Esophagus squamous epithelium (tissue), 4 donors: ENCODE measurements around the gene STRADA.

Experiments
- POLR2A ChIP-seq, 4 donors: fragments of 450-650 bp; IDR thresholded peaks; one replicate each; pipeline ENCODE4 v1.6.1; 2017; ENCODE audit warnings: antibody characterized with exemption in 4 of 4, mild to moderate bottlenecking in 4 of 4, moderate library complexity in 3 of 4
- TF ChIP-seq, protein P1 (sequence below), 6 experiments: fragments of 450-650 bp in 4 of 6; fragments of 200-600 bp in 2 of 6; sonication (generic) in 2 of 6; IDR thresholded peaks; one replicate each; pipeline ENCODE4 v1.5.1; 2016 to 2019; ENCODE audit warnings: antibody characterized with exemption in 6 of 6, mild to moderate bottlenecking in 4 of 6, moderate library complexity in 4 of 6

DNA sequence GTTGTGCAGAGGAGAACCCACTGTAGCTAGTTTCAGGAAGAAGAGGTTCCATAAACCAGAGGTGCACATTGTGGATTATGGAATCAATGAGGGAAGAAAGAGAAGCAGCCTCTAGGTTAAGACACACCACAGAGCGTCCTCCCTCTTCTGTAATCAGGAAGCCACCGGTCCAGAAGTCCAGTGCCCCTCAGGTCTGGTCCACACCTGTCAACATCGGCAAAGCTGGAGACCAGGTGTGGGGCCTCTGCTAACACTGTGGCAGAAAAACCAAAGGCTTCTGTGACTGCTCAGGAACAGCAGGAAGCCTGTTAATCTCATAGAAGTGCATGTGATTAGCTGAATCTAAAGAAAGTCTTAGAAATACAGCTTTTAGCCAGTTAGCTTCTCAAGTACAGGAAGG lies 65.0 kb downstream of the STRADA start:
- TF ChIP-seq, protein P1, sequence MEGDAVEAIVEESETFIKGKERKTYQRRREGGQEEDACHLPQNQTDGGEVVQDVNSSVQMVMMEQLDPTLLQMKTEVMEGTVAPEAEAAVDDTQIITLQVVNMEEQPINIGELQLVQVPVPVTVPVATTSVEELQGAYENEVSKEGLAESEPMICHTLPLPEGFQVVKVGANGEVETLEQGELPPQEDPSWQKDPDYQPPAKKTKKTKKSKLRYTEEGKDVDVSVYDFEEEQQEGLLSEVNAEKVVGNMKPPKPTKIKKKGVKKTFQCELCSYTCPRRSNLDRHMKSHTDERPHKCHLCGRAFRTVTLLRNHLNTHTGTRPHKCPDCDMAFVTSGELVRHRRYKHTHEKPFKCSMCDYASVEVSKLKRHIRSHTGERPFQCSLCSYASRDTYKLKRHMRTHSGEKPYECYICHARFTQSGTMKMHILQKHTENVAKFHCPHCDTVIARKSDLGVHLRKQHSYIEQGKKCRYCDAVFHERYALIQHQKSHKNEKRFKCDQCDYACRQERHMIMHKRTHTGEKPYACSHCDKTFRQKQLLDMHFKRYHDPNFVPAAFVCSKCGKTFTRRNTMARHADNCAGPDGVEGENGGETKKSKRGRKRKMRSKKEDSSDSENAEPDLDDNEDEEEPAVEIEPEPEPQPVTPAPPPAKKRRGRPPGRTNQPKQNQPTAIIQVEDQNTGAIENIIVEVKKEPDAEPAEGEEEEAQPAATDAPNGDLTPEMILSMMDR (IDR thresholded peaks at IDR 0.05) = no peak
- no peak for TF ChIP-seq POLR2A (IDR thresholded peaks at IDR 0.05)
